HCT116 (cell line): ENCODE results near the gene CDKN2B-AS1.

Experiments used
- EGR1 ChIP-seq: IDR thresholded peaks from 2 replicates; pipeline ENCODE4 v1.6.1; 2012; ENCODE audit warnings: low read depth
- TF ChIP-seq, protein P1 (sequence below), 3 experiments: fragments of 200-600 bp in 1 of 3; sonication (generic) in 1 of 3; IDR thresholded peaks in 2 of 3; conservative IDR thresholded peaks in 1 of 3; 2 replicates each; pipeline ENCODE4 v1.5.1; 2012 to 2017; ENCODE audit warnings: low read depth in 2 of 3, low read length in 2 of 3, antibody characterized with exemption in 1 of 3, borderline replicate concordance in 1 of 3, control low read depth in 1 of 3, mild to moderate bottlenecking in 1 of 3, mixed read lengths in 1 of 3, mixed run types in 1 of 3, moderate library complexity in 1 of 3; ENCODE audit not compliant: insufficient read depth in 1 of 3
- TF ChIP-seq, protein P2 (sequence below): IDR thresholded peaks from 2 replicates; pipeline ENCODE4 v1.6.1; 2012; ENCODE audit warnings: low read depth
- TF ChIP-seq, protein P3 (sequence below): IDR thresholded peaks from 2 replicates; pipeline ENCODE4 v1.6.1; 2012

DNA sequence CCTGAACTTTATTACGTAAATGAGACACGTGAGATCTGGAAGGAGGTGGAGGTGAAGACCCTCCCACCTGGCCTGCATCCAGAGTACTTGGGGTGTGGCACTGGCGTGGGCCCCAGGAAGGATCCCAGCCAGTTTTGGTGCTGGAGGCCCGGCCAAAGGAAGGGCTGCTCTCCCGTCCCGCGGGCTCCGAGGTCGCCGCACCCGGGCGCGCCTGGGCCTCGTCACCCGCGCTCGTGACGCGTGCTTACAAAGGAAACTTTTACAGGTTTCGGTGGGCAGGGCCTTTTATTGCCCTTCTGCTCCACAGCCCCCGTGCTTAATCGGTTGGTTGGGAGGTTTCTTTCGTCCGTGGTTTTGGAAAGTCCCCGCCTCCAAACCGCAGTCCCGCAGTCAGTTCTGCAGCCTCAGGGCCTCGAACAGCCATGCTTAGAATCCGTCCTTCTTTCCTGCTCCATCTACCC, 29.6 kb upstream of the CDKN2B-AS1 start:
- TF ChIP-seq, protein P1, sequence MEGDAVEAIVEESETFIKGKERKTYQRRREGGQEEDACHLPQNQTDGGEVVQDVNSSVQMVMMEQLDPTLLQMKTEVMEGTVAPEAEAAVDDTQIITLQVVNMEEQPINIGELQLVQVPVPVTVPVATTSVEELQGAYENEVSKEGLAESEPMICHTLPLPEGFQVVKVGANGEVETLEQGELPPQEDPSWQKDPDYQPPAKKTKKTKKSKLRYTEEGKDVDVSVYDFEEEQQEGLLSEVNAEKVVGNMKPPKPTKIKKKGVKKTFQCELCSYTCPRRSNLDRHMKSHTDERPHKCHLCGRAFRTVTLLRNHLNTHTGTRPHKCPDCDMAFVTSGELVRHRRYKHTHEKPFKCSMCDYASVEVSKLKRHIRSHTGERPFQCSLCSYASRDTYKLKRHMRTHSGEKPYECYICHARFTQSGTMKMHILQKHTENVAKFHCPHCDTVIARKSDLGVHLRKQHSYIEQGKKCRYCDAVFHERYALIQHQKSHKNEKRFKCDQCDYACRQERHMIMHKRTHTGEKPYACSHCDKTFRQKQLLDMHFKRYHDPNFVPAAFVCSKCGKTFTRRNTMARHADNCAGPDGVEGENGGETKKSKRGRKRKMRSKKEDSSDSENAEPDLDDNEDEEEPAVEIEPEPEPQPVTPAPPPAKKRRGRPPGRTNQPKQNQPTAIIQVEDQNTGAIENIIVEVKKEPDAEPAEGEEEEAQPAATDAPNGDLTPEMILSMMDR (IDR thresholded peaks at IDR 0.05 in 2 of 3, conservative IDR thresholded peaks at IDR 0.05 in 1 of 3; ENCODE audit: borderline replicate concordance in 1 of 3, insufficient read depth in 1 of 3, low read depth in 2 of 3, low read length in 2 of 3), result no peak
- TF ChIP-seq, protein P2, sequence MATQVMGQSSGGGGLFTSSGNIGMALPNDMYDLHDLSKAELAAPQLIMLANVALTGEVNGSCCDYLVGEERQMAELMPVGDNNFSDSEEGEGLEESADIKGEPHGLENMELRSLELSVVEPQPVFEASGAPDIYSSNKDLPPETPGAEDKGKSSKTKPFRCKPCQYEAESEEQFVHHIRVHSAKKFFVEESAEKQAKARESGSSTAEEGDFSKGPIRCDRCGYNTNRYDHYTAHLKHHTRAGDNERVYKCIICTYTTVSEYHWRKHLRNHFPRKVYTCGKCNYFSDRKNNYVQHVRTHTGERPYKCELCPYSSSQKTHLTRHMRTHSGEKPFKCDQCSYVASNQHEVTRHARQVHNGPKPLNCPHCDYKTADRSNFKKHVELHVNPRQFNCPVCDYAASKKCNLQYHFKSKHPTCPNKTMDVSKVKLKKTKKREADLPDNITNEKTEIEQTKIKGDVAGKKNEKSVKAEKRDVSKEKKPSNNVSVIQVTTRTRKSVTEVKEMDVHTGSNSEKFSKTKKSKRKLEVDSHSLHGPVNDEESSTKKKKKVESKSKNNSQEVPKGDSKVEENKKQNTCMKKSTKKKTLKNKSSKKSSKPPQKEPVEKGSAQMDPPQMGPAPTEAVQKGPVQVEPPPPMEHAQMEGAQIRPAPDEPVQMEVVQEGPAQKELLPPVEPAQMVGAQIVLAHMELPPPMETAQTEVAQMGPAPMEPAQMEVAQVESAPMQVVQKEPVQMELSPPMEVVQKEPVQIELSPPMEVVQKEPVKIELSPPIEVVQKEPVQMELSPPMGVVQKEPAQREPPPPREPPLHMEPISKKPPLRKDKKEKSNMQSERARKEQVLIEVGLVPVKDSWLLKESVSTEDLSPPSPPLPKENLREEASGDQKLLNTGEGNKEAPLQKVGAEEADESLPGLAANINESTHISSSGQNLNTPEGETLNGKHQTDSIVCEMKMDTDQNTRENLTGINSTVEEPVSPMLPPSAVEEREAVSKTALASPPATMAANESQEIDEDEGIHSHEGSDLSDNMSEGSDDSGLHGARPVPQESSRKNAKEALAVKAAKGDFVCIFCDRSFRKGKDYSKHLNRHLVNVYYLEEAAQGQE, result no peak
- no peak for TF ChIP-seq EGR1
- TF ChIP-seq, protein P3, sequence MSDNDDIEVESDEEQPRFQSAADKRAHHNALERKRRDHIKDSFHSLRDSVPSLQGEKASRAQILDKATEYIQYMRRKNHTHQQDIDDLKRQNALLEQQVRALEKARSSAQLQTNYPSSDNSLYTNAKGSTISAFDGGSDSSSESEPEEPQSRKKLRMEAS, result no peak
